Measurements from ENCODE around the gene PSMG4. TPM values are rescaled to one million over a fixed set of nuclear protein-coding genes. Genes with fewer than 3 reads are reported as not detected.

The PSMG4 gene
- total RNA-seq, 1 experiment from 2014 or later = 51.9 TPM

- H3K27ac ChIP-seq (ENCODE audit: low read length) = no peak overlapping the region
- intact Hi-C loops (cut with micrococcal nuclease) = no loop called here
- ATAC-seq (no peak), DNase-seq (no peak)
- peaks cover 26% of the 10 kb centered on the region for H3K79me2 ChIP-seq (ENCODE audit: low read length)
- TF ChIP-seq EZH2 (IDR thresholded peaks at IDR 0.05; ENCODE audit: low read length, unreplicated experiment) = no peak
- no peak for TF ChIP-seq CTCF (conservative IDR thresholded peaks at IDR 0.05; ENCODE audit: low read depth, low read length)
- TF ChIP-seq EZH2phosphoT487 (IDR thresholded peaks at IDR 0.05; ENCODE audit: borderline replicate concordance, low read length) = no peak
- no peak overlapping the region for H3K4me2 ChIP-seq (ENCODE audit: low read length)
- no peaks in the 10 kb centered on the region for H3K4me1 ChIP-seq (ENCODE audit: insufficient read depth, low read length)
- no peaks in the 10 kb centered on the region for H3K9me2 ChIP-seq (replicated peaks; ENCODE audit: low read length)
- no TSS peak for BruUV-seq (replicated peaks)
- POLR2A ChIA-PET (ENCODE audit: unreplicated experiment) = no interaction called here
- no peaks in the 10 kb centered on the region for H3K27me3 ChIP-seq (ENCODE audit: low read length)
- H3K9me3 ChIP-seq (ENCODE audit: low read length) = no peaks in the 10 kb centered on the region
- H3F3A ChIP-seq (ENCODE audit: low read length, unreplicated experiment) = no peaks in the 10 kb centered on the region
- peaks cover 20% of the 10 kb centered on the region for H3K36me3 ChIP-seq (ENCODE audit: low read depth, low read length)
- H3K9ac ChIP-seq (ENCODE audit: low read length) = no peak overlapping the region
- no peak overlapping the region for H2AFZ ChIP-seq (ENCODE audit: low read length)
- H3K4me3 ChIP-seq (ENCODE audit: low read length) = no peak overlapping the region
- peaks cover 3% of the 10 kb centered on the region; the same call in 1 of the 2 replicates for H4K20me1 ChIP-seq (ENCODE audit: low read length)
- CTCF ChIA-PET = no interaction called here
Observed at GRCh38 chr6:3268680-3269079, 9.9 kb downstream of the PSMG4 start.

- no peaks in the 10 kb centered on the region for H3F3A ChIP-seq (ENCODE audit: low read length, unreplicated experiment)
- no peak overlapping the region for H2AFZ ChIP-seq (ENCODE audit: low read length)
- H3K4me1 ChIP-seq (ENCODE audit: insufficient read depth, low read length) = no peaks in the 10 kb centered on the region
- ChIA-PET CTCF (no interaction called here), POLR2A (ENCODE audit: unreplicated experiment) (no interaction called here)
- no peak overlapping the region for H3K4me2 ChIP-seq (ENCODE audit: low read length)
- no TSS peak for BruUV-seq (replicated peaks)
- H3K9me3 ChIP-seq (ENCODE audit: low read length) = no peaks in the 10 kb centered on the region
- no peak overlapping the region for H3K4me3 ChIP-seq (ENCODE audit: low read length)
- ATAC-seq (no peak), DNase-seq (no peak)
- intact Hi-C loops (cut with micrococcal nuclease) = no loop called here
- no peak for TF ChIP-seq EZH2phosphoT487 (IDR thresholded peaks at IDR 0.05; ENCODE audit: borderline replicate concordance, low read length)
- TF ChIP-seq CTCF (conservative IDR thresholded peaks at IDR 0.05; ENCODE audit: low read depth, low read length) = no peak
- no peak for TF ChIP-seq EZH2 (IDR thresholded peaks at IDR 0.05; ENCODE audit: low read length, unreplicated experiment)
- no peaks in the 10 kb centered on the region for H3K9me2 ChIP-seq (replicated peaks; ENCODE audit: low read length)
- no peak overlapping the region for H3K27ac ChIP-seq (ENCODE audit: low read length)
- no peaks in the 10 kb centered on the region for H4K20me1 ChIP-seq (ENCODE audit: low read length)
- peaks cover 19% of the 10 kb centered on the region for H3K79me2 ChIP-seq (ENCODE audit: low read length)
- no peak overlapping the region for H3K9ac ChIP-seq (ENCODE audit: low read length)
- H3K36me3 ChIP-seq (ENCODE audit: low read depth, low read length) = peaks cover 12% of the 10 kb centered on the region; the same call in 1 of the 2 replicates
- H3K27me3 ChIP-seq (ENCODE audit: low read length) = no peaks in the 10 kb centered on the region
Observed at GRCh38 chr6:3269281-3269975, 10.7 kb downstream of the PSMG4 start.

- H3K4me3 ChIP-seq (ENCODE audit: low read length) = no peak overlapping the region
- H3K27ac ChIP-seq (ENCODE audit: low read length) = no peak overlapping the region
- POLR2A ChIA-PET (ENCODE audit: unreplicated experiment) = interaction anchor here (0.5 kb wide), 1 partner anchor 27 kb away, joined by 4 read pairs; no protein-coding TSS in a partner anchor
- intact Hi-C loops (cut with micrococcal nuclease) = loop anchor here (10.0 kb wide), 1 partner anchor 725 kb away; no protein-coding TSS in a partner anchor
- no peaks in the 10 kb centered on the region for H3F3A ChIP-seq (ENCODE audit: low read length, unreplicated experiment)
- no peak overlapping the region for H3K4me2 ChIP-seq (ENCODE audit: low read length)
- TF ChIP-seq EZH2phosphoT487 (IDR thresholded peaks at IDR 0.05; ENCODE audit: borderline replicate concordance, low read length) = no peak
- TF ChIP-seq CTCF (conservative IDR thresholded peaks at IDR 0.05; ENCODE audit: low read depth, low read length) = no peak
- no peak for TF ChIP-seq EZH2 (IDR thresholded peaks at IDR 0.05; ENCODE audit: low read length, unreplicated experiment)
- no peak overlapping the region for H2AFZ ChIP-seq (ENCODE audit: low read length)
- no peaks in the 10 kb centered on the region for H4K20me1 ChIP-seq (ENCODE audit: low read length)
- CTCF ChIA-PET = no interaction called here
- ATAC-seq (no peak), DNase-seq (no peak)
- no peaks in the 10 kb centered on the region for H3K9me3 ChIP-seq (ENCODE audit: low read length)
- peaks cover 8% of the 10 kb centered on the region; the same call in 1 of the 2 replicates for H3K36me3 ChIP-seq (ENCODE audit: low read depth, low read length)
- no TSS peak for BruUV-seq (replicated peaks)
- no peaks in the 10 kb centered on the region for H3K4me1 ChIP-seq (ENCODE audit: insufficient read depth, low read length)
- no peaks in the 10 kb centered on the region for H3K9me2 ChIP-seq (replicated peaks; ENCODE audit: low read length)
- no peak overlapping the region for H3K9ac ChIP-seq (ENCODE audit: low read length)
- 0 out of 2 replicates have a peak, but pooled peaks cover 12% of the 10 kb centered on the region for H3K79me2 ChIP-seq (ENCODE audit: low read length)
- no peaks in the 10 kb centered on the region for H3K27me3 ChIP-seq (ENCODE audit: low read length)
Observed at GRCh38 chr6:3270258-3270657, 11.5 kb downstream of the PSMG4 start.
